OCI-LY3 (cell line): ENCODE data around the gene FBXW7.

ENCODE experiments used
- H2AFZ ChIP-seq: fragments of 200-600, 300-600 bp; shearing (Covaris generic); 2 replicates; pipeline ENCODE4 v1.6.0; 2014; ENCODE audit warnings: antibody characterized with exemption, low read depth, low read length
- H3K27ac ChIP-seq: fragments of 200-600, 300-600 bp; sonication (generic); 2 replicates; pipeline ENCODE4 v1.5.1; 2014; ENCODE audit warnings: mild to moderate bottlenecking, low read length, moderate library complexity, mixed read lengths
- H3K27me3 ChIP-seq: fragments of 200-600, 300-600 bp; sonication (generic); 2 replicates; pipeline ENCODE4 v1.6.1; 2014; ENCODE audit warnings: low read depth, low read length, mixed read lengths
- H3K36me3 ChIP-seq: fragments of 200-600, 300-600 bp; sonication (generic); replicated peaks from 2 replicates; pipeline ENCODE3; 2014; ENCODE audit warnings: low read depth, low read length, mixed read lengths
- H3K4me1 ChIP-seq: fragments of 300-600, 200-600 bp; sonication (generic); 2 replicates; pipeline ENCODE4 v1.6.1; 2014; ENCODE audit warnings: low read length, mixed read lengths
- H3K4me2 ChIP-seq: fragments of 200-600, 300-600 bp; sonication (generic); 2 replicates; pipeline ENCODE4 v1.6.1; 2014; ENCODE audit warnings: low read length, mixed read lengths
- H3K4me3 ChIP-seq: fragments of 300-600, 200-600 bp; sonication (generic); 2 replicates; pipeline ENCODE4 v1.5.1; 2014; ENCODE audit warnings: antibody characterized with exemption, mild to moderate bottlenecking, low read length, moderate library complexity
- H3K79me2 ChIP-seq: fragments of 300-600, 200-600 bp; shearing (Covaris generic); 2 replicates; pipeline ENCODE4 v1.6.1; 2014; ENCODE audit warnings: mild to moderate bottlenecking, low read length, mixed read lengths
- H3K9ac ChIP-seq: fragments of 300-600, 200-600 bp; shearing (Covaris generic); 2 replicates; pipeline ENCODE4 v1.6.0; 2014; ENCODE audit warnings: mild to moderate bottlenecking, low read length, moderate library complexity
- H3K9me3 ChIP-seq: fragments of 200-600, 300-600 bp; shearing (Covaris generic); 2 replicates; pipeline ENCODE4 v1.6.1; 2014; ENCODE audit warnings: low read length, mixed read lengths; ENCODE audit not compliant: insufficient read depth
- H4K20me1 ChIP-seq: fragments of 200-600, 300-600 bp; sonication (generic); 2 replicates; pipeline ENCODE4 v1.6.1; 2016; ENCODE audit warnings: low read length, mixed read lengths; ENCODE audit not compliant: insufficient read depth
- EZH2phosphoT487 ChIP-seq: fragments of 200-600 bp; shearing (Covaris generic); IDR thresholded peaks from 2 replicates; pipeline ENCODE4 v1.6.1; 2018; ENCODE audit warnings: antibody characterized with exemption, mixed run types, low read depth
- TF ChIP-seq, protein P1 (sequence below): fragments of 200-600, 300-600 bp; sonication (generic); IDR thresholded peaks from 2 replicates; pipeline ENCODE4 v1.5.1; 2014; ENCODE audit warnings: antibody characterized with exemption, low read length, low read depth

FBXW7 gene

DNA sequence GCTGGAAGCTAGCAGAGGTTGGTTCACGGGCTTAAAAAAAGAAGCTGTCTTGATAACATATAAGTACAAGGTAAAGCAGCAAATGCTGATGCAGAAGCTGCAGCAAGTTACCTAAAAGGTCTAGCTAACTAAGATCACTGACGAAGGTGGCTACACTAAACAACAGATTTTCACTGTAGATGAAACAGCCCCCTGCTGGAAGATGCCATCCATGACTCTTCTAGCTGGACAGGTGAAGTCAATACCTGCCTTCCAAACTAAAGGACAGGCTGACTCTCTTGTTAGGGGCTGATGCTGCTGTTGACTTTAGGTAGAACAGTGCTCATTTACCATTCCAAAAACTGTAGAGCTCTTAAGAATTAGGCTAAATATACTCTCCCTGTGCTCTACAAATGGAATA, 99.5 kb downstream of the FBXW7 start:
- TF ChIP-seq, protein P1, sequence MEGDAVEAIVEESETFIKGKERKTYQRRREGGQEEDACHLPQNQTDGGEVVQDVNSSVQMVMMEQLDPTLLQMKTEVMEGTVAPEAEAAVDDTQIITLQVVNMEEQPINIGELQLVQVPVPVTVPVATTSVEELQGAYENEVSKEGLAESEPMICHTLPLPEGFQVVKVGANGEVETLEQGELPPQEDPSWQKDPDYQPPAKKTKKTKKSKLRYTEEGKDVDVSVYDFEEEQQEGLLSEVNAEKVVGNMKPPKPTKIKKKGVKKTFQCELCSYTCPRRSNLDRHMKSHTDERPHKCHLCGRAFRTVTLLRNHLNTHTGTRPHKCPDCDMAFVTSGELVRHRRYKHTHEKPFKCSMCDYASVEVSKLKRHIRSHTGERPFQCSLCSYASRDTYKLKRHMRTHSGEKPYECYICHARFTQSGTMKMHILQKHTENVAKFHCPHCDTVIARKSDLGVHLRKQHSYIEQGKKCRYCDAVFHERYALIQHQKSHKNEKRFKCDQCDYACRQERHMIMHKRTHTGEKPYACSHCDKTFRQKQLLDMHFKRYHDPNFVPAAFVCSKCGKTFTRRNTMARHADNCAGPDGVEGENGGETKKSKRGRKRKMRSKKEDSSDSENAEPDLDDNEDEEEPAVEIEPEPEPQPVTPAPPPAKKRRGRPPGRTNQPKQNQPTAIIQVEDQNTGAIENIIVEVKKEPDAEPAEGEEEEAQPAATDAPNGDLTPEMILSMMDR, result peak; percentile 45
- no peak for TF ChIP-seq EZH2phosphoT487
- Histone ChIP-seq H3K36me3 (peaks cover 8% of the 10 kb centered on the region), H3K27ac (no peak overlapping the region), H2AFZ (no peak overlapping the region), H3K4me3 (no peak overlapping the region), H3K9ac (no peak overlapping the region), H3K4me2 (no peak overlapping the region), H3K4me1 (peaks cover 28% of the 10 kb centered on the region), H3K27me3 (no peaks in the 10 kb centered on the region), H4K20me1 (peaks cover 54% of the 10 kb centered on the region), H3K79me2 (peaks cover 86% of the 10 kb centered on the region), H3K9me3 (0 out of 2 replicates have a peak, but pooled peaks cover 3% of the 10 kb centered on the region)

DNA sequence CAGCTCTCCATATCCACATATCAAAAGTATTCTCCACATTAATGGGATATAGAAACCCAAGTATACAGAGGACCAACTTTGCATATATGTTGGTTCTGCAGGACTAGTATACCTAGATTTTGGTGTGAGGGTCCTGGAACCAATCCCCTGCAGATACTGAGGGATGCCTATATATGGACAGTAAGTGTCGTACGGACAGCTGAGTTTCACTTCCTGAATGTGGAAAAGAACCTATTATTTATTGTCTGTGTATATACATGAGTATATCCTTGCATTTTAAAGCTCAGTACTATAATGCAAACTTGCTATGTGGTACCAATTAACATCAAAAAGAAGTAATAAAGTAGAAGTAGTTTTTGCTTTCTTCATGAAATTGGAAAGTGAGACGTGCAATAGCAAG, 101.9 kb downstream of the FBXW7 start:
- Histone ChIP-seq H3K9ac (no peak overlapping the region), H3K4me3 (no peak overlapping the region), H4K20me1 (peaks cover 61% of the 10 kb centered on the region), H3K4me1 (peaks cover 38% of the 10 kb centered on the region), H2AFZ (no peak overlapping the region), H3K4me2 (peak overlapping the region; percentile 7; the same call in 1 of the 2 replicates), H3K79me2 (peaks cover 78% of the 10 kb centered on the region), H3K27me3 (no peaks in the 10 kb centered on the region), H3K27ac (no peak overlapping the region), H3K9me3 (0 out of 2 replicates have a peak, but pooled peaks cover 3% of the 10 kb centered on the region), H3K36me3 (peaks cover 8% of the 10 kb centered on the region)
- no peak for TF ChIP-seq EZH2phosphoT487
- TF ChIP-seq, protein P1, result no peak

DNA sequence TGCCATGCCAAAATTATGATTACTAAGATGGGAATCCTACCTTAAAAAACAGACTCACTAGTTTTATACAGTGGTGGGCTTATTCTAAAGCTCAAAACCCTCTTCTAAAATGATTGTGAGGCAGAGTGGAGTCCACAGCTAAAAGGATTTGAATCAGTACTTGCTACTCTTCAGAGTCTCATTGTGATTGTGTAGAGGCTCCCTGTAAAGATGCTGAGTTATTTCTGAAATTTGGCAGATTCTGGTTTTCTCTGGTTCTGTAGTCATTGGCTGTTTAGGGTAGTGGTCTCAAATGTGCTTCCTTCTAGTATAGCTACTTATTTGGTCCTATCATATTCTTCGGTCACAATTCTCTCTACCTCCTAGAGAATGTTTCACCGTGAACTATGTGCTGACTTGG, 104.1 kb downstream of the FBXW7 start:
- Histone ChIP-seq H3K79me2 (peaks cover 70% of the 10 kb centered on the region), H3K27me3 (no peaks in the 10 kb centered on the region), H3K4me1 (peaks cover 38% of the 10 kb centered on the region), H3K4me2 (no peak overlapping the region), H3K36me3 (peaks cover 17% of the 10 kb centered on the region), H3K9me3 (0 out of 2 replicates have a peak, but pooled peaks cover 3% of the 10 kb centered on the region), H3K9ac (no peak overlapping the region), H4K20me1 (peaks cover 68% of the 10 kb centered on the region), H2AFZ (no peak overlapping the region), H3K4me3 (no peak overlapping the region), H3K27ac (no peak overlapping the region)
- TF ChIP-seq, protein P1, result no peak
- no peak for TF ChIP-seq EZH2phosphoT487

DNA sequence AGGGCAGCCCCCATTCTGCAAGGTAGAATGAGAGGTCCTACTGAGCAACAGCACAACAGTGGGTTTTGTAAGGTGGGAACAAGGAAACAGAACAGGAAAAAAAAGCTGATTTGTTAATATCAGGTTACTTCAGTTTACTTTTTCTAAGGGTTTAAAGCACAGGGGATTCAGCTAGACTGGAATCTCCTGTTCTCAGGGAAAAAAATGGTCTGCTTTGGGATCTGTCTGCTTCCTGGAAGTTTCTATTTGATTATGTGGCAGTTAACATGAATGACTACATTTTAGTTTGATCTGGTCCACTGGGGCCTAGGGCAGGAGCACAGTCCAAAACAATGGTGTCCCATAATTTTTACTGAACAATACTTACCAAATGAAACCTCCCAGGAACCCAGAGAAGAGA, 104.6 kb downstream of the FBXW7 start:
- Histone ChIP-seq H4K20me1 (peaks cover 67% of the 10 kb centered on the region), H3K4me1 (peaks cover 38% of the 10 kb centered on the region), H3K27ac (no peak overlapping the region), H3K9me3 (no peaks in the 10 kb centered on the region), H3K36me3 (peaks cover 14% of the 10 kb centered on the region), H3K79me2 (peaks cover 70% of the 10 kb centered on the region), H2AFZ (no peak overlapping the region), H3K9ac (no peak overlapping the region), H3K4me3 (no peak overlapping the region), H3K27me3 (no peaks in the 10 kb centered on the region), H3K4me2 (no peak overlapping the region)
- no peak for TF ChIP-seq EZH2phosphoT487
- TF ChIP-seq, protein P1, result no peak
